IPS-18c (cell line): Measurements from ENCODE around the gene AP4E1.
"Not testable (repeated sequence)": the region's sequence is repeated elsewhere in the genome, so short reads cannot be mapped to it uniquely, and the experiment has no call there.

Experiments
- H3K4me3 ChIP-seq: 2 replicates; pipeline ENCODE4 v1.7.0; 2013; ENCODE audit warnings: low read depth, mild to moderate bottlenecking, low read length, moderate library complexity; ENCODE audit not compliant: insufficient read depth
- H3K9me3 ChIP-seq: one replicate; pipeline ENCODE4 v1.6.1; 2013; ENCODE audit warnings: mild to moderate bottlenecking, low read length, moderate library complexity; ENCODE audit not compliant: control insufficient read depth, insufficient read depth

AP4E1 gene

DNA sequence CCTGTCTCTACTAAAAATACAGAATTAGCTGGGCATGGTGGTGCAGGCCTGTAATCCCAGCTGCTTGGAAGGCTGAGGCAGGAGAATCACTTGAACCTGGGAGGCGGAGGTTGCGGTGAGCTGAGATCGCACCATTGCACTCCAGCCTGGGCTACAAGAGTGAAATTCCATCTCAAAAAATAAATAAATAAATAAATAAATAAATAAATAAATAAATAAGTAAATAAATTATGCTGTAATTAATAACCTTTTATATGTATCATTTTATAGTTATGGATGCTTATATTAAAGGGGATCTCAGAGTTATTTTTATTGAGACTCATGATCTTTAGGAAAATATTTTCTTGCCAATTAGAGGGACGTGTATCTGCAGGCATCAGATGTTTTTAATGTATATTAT lies 10.9 kb downstream of the AP4E1 start:
- H3K9me3 ChIP-seq, H3K4me3 ChIP-seq: not testable (repeated sequence)

DNA sequence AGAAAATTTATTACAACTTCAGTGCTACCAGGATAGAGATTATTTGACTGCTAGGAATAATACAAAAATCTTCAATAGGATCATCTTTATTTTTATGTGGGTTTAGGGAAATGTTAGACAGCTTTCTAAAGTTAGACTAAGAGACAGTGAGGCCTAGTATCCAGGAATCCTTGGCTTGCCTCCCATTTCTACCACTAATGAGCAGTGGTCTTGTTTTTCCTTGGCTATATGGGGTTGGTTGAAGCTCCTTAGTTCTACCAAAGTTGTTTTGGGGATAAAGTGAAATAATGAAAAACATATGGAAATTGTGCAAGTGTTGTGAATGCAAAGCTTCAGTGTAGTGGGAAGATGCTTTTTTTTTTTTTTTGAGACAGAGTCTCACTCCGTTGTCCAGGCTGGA lies 16.8 kb downstream of the AP4E1 start:
- H3K9me3 ChIP-seq: no peaks in the 10 kb centered on the region

DNA sequence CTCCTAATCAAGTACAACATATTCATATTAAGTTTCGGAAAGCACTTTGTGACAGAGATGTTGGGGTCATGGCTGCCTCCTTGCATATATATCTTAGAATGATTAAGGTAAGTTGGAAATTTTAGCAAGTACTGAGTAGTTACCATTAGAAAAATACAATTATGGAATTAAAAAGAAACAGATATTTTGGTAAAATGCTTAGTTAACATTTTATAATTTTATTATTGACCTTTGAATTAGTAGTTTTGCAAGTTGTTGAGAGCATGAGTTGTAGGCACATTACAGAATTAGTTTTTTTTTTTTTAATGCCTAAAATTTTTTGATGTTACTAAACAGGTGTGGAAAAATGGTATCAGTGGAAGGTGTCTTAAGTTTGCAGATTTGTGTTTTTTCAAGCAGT lies 20.6 kb downstream of the AP4E1 start:
- no peak overlapping the region for H3K4me3 ChIP-seq

More for the DNA sequence above, 16.8 kb downstream of the AP4E1 start:
- H3K4me3 ChIP-seq: no peak overlapping the region

DNA sequence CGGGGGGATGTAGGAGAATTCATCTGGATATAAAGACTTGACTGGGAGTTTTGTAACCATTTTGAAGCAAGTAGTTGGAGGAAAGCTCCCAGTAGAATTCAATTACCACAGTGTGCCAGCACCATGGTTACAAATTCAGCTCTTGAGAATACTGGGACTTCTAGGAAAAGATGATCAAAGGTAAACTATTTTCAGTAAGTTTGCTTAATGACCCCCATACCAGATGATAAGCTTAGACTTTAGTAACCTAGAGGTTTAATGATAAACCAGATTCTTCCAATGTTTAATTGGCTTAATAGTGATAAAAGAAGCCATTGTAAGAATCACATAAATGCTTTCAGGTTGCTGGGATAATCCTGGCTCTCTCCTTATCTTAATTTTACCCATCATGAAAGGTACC lies 22.3 kb downstream of the AP4E1 start:
- no peaks in the 10 kb centered on the region for H3K9me3 ChIP-seq
- H3K4me3 ChIP-seq: no peak overlapping the region

More for the DNA sequence above, 20.6 kb downstream of the AP4E1 start:
- no peaks in the 10 kb centered on the region for H3K9me3 ChIP-seq

GRCh38 chr15:50933341-50933740 lies 24.9 kb downstream of the AP4E1 start:
- H3K9me3 ChIP-seq: no peaks in the 10 kb centered on the region

GRCh38 chr15:50938525-50938924 lies 30.0 kb downstream of the AP4E1 start:
- Histone ChIP-seq H3K4me3 (no peak overlapping the region), H3K9me3 (no peaks in the 10 kb centered on the region)

More at GRCh38 chr15:50933341-50933740, 24.9 kb downstream of the AP4E1 start:
- no peak overlapping the region for H3K4me3 ChIP-seq

DNA sequence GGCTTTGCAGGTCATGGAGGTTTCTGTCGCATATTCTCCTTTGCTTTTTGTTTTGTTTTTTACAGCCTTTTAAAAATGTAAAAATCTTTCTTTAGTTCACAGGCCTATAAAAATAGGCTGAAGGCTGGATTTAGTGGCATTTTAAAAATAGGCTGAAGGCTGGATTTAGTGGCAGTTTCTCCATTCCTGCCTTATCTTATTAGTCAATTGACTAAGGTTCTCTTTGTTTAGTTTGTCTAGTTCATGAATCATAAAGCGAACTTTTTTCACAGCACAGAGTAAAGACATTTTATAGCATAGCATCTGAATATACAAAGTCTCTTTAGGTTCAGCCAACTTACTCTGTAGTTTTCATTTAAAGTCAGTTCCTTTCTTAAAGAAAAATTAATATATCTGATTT lies 31.4 kb downstream of the AP4E1 start:
- Histone ChIP-seq H3K4me3 (no peak overlapping the region), H3K9me3 (no peaks in the 10 kb centered on the region)

GRCh38 chr15:50940506-50940905 lies 32.0 kb downstream of the AP4E1 start:
- no peaks in the 10 kb centered on the region for H3K9me3 ChIP-seq
- H3K4me3 ChIP-seq: no peak overlapping the region

DNA sequence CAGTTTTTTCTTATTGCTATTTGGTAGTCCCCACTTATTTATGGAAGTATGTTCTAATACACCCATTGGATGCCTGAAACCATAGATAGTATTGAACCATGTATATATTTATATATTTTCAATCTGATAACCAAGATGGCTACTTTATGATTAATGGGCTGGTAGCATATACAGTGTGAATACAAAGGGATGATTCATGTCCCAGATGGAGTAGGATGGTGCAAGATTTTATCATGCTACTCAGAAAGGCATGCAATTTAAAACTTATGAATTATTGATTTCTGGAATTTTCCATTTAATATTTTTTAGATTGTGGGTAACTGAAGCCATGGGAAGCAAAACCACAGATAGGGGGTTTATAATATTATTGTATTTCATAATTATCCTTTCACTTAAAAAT lies 35.2 kb downstream of the AP4E1 start:
- H3K4me3 ChIP-seq: no peak overlapping the region
- H3K9me3 ChIP-seq: no peaks in the 10 kb centered on the region

- no peaks in the 10 kb centered on the region for H3K9me3 ChIP-seq
- H3K4me3 ChIP-seq: no peak overlapping the region
These were observed 36.2 kb downstream of the AP4E1 start for GRCh38 chr15:50944672-50945071.

DNA sequence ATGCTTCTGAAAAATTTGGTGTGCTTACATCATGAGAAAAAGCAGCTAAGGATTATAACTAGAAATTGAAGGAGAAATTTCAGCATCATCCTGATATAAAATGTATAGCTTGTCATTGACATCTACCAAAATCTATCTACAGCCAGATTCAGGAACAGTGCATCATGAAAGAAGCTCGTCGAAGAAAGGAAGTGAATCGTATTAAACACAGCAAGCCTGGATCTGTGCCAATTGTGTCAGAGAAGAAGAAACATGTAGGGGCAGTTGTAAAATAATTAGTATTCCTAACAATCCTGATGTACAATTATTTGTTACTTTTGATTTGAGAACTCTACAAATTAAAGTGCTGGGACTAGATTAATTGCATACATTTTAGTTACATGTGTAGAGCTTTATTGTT lies 37.2 kb downstream of the AP4E1 start:
- H3K4me3 ChIP-seq: no peak overlapping the region

GRCh38 chr15:50950745-50951144 lies 42.3 kb downstream of the AP4E1 start:
- H3K9me3 ChIP-seq, H3K4me3 ChIP-seq: not testable (repeated sequence)

More for the DNA sequence above, 37.2 kb downstream of the AP4E1 start:
- no peaks in the 10 kb centered on the region for H3K9me3 ChIP-seq

- H3K9me3 ChIP-seq: no peaks in the 10 kb centered on the region
- no peak overlapping the region for H3K4me3 ChIP-seq
These were observed 44.8 kb downstream of the AP4E1 start for GRCh38 chr15:50953302-50953701.

- H3K4me3 ChIP-seq, H3K9me3 ChIP-seq: not testable (repeated sequence)
These were observed 46.4 kb downstream of the AP4E1 start for GRCh38 chr15:50954837-50955236.

GRCh38 chr15:50959717-50960116 lies 51.2 kb downstream of the AP4E1 start:
- Histone ChIP-seq H3K4me3 (no peak overlapping the region), H3K9me3 (no peaks in the 10 kb centered on the region)

DNA sequence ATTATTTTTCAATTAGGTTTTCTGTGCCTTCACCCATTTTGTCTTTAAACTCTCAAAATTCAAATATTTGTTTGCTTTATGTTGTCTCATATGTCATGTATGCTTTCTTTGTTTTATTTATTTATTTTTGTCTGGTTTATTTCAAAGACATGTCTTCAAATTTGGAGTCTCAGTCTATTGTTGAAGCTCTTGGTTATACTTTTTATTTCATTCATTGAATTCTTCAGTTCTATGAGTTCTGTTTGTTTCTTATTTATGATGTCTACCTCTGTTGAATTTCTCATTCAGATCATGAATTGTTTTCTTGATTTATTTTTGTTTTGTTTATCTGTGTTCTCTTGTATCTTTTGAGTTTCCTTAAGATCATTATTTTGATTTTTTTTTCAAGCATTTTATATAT lies 55.6 kb downstream of the AP4E1 start:
- Histone ChIP-seq H3K9me3 (no peaks in the 10 kb centered on the region), H3K4me3 (no peak overlapping the region)

- Histone ChIP-seq H3K9me3 (no peaks in the 10 kb centered on the region), H3K4me3 (no peak overlapping the region)
These were observed 59.9 kb downstream of the AP4E1 start for GRCh38 chr15:50968353-50968752.

- Histone ChIP-seq H3K4me3 (no peak overlapping the region), H3K9me3 (no peaks in the 10 kb centered on the region)
These were observed 62.0 kb downstream of the AP4E1 start for GRCh38 chr15:50970524-50970923.

GRCh38 chr15:50971115-50971514 lies 62.6 kb downstream of the AP4E1 start:
- no peaks in the 10 kb centered on the region for H3K9me3 ChIP-seq
- no peak overlapping the region for H3K4me3 ChIP-seq

- H3K4me3 ChIP-seq: no peak overlapping the region
- no peaks in the 10 kb centered on the region for H3K9me3 ChIP-seq
These were observed 63.1 kb downstream of the AP4E1 start for GRCh38 chr15:50971542-50971941.
